Measurements from ENCODE around the gene PKIB.

- TF ChIP-seq POLR2AphosphoS5 (IDR thresholded peaks at IDR 0.05; ENCODE audit: low read depth, low read length) (no peak), TAF1 (IDR thresholded peaks at IDR 0.05; ENCODE audit: low read depth, low read length) (no peak)
These were observed 142.9 kb downstream of the PKIB start for GRCh38 chr6:122753000-122753687.

Data from GM12891 (cell line).